Dendritic cell treated with granulocyte-macrophage colony-stimulating factor and Interleukin-4, amounts not matched to agents 40 ng/mL and 50 ng/mL, for 4 days (primary cell): ENCODE results near the gene OPRD1.
A peak's percentile ranks its signal among the peaks of the same experiment; 100 is the strongest.
"Not testable (repeated sequence)": the region's sequence is repeated elsewhere in the genome, so short reads cannot be mapped to it uniquely, and the experiment has no call there.

Experiments used
- H3K27ac Mint-ChIP-seq: one replicate; pipeline ENCODE4 v1.8.0; 2022; ENCODE audit warnings: mild to moderate bottlenecking, mixed read lengths
- H3K27me3 Mint-ChIP-seq: one replicate; pipeline ENCODE4 v1.8.0; 2022; ENCODE audit warnings: mild to moderate bottlenecking, mixed read lengths
- H3K36me3 Mint-ChIP-seq: one replicate; pipeline ENCODE4 v1.8.0; 2022; ENCODE audit warnings: low read depth, mixed read lengths
- H3K4me1 Mint-ChIP-seq: one replicate; pipeline ENCODE4 v1.8.0; 2022; ENCODE audit warnings: low read depth, mixed read lengths
- H3K4me3 Mint-ChIP-seq: one replicate; pipeline ENCODE4 v1.8.0; 2022; ENCODE audit warnings: mild to moderate bottlenecking, moderate library complexity, mixed read lengths
- H3K9me3 Mint-ChIP-seq: one replicate; pipeline ENCODE4 v1.8.0; 2022; ENCODE audit warnings: mixed read lengths
- intact Hi-C: fragments of 100-400 bp; cut with micrococcal nuclease; formaldehyde crosslinking; loops from one replicate; pipeline ENCODE4 v1.15.0; 2022

The OPRD1 gene

GRCh38 chr1:28869952-28870351 is 58.0 kb downstream of the OPRD1 start:
- intact Hi-C loops: no loop called here
- Mint-ChIP-seq H3K27me3 (peaks cover 10% of the 10 kb centered on the region), H3K36me3 (no peaks in the 10 kb centered on the region), H3K9me3 (no peaks in the 10 kb centered on the region), H3K27ac (no peak overlapping the region), H3K4me3 (no peak overlapping the region), H3K4me1 (no peaks in the 10 kb centered on the region)

GRCh38 chr1:28871631-28872401 is 59.8 kb downstream of the OPRD1 start:
- Mint-ChIP-seq H3K9me3 (no peaks in the 10 kb centered on the region), H3K27me3 (peaks cover 1% of the 10 kb centered on the region), H3K36me3 (no peaks in the 10 kb centered on the region), H3K4me3 (no peak overlapping the region), H3K27ac (peak overlapping the region; percentile 12), H3K4me1 (no peaks in the 10 kb centered on the region)
- intact Hi-C loops: no loop called here

- not testable (repeated sequence) for H3K27ac Mint-ChIP-seq, H3K4me3 Mint-ChIP-seq, H3K27me3 Mint-ChIP-seq, H3K9me3 Mint-ChIP-seq, H3K36me3 Mint-ChIP-seq, H3K4me1 Mint-ChIP-seq
- intact Hi-C loops: loop anchor here (5.0 kb wide), 1 partner anchor 358 kb away; no protein-coding TSS in a partner anchor
Observed at GRCh38 chr1:28875134-28875533, 63.2 kb downstream of the OPRD1 start.

- no peak overlapping the region for H3K4me3 Mint-ChIP-seq
- no peaks in the 10 kb centered on the region for H3K27me3 Mint-ChIP-seq
- peaks cover 6% of the 10 kb centered on the region for H3K4me1 Mint-ChIP-seq
- no peaks in the 10 kb centered on the region for H3K36me3 Mint-ChIP-seq
- no peak overlapping the region for H3K27ac Mint-ChIP-seq
- intact Hi-C loops: loop anchor here (1.0 to 5.0 kb wide), 3 partner anchors 92 to 360 kb away; partner anchors contain the start of gene RNU11
- H3K9me3 Mint-ChIP-seq: no peaks in the 10 kb centered on the region
Observed at GRCh38 chr1:28877132-28877781, 65.3 kb downstream of the OPRD1 start.

GRCh38 chr1:28878796-28879195 is 66.8 kb downstream of the OPRD1 start:
- Mint-ChIP-seq H3K36me3 (no peaks in the 10 kb centered on the region), H3K4me1 (peaks cover 19% of the 10 kb centered on the region), H3K9me3 (no peaks in the 10 kb centered on the region), H3K4me3 (no peak overlapping the region), H3K27me3 (peaks cover 4% of the 10 kb centered on the region), H3K27ac (no peak overlapping the region)
- intact Hi-C loops: loop anchor here (5.0 kb wide), 1 partner anchor 361 kb away; no protein-coding TSS in a partner anchor

GRCh38 chr1:28882009-28882628 is 70.1 kb downstream of the OPRD1 start:
- Mint-ChIP-seq H3K9me3 (no peaks in the 10 kb centered on the region), H3K4me1 (peaks cover 48% of the 10 kb centered on the region), H3K36me3 (peaks cover 5% of the 10 kb centered on the region), H3K27me3 (peaks cover 4% of the 10 kb centered on the region), H3K4me3 (no peak overlapping the region), H3K27ac (no peak overlapping the region)
- intact Hi-C loops: loop anchor here (1.0 kb wide), 2 partner anchors 151 to 320 kb away; no protein-coding TSS in a partner anchor

- intact Hi-C loops: no loop called here
- peaks cover 4% of the 10 kb centered on the region for H3K27me3 Mint-ChIP-seq
- H3K4me3 Mint-ChIP-seq: no peak overlapping the region
- H3K36me3 Mint-ChIP-seq: peaks cover 6% of the 10 kb centered on the region
- H3K9me3 Mint-ChIP-seq: no peaks in the 10 kb centered on the region
- no peak overlapping the region for H3K27ac Mint-ChIP-seq
- peaks cover 55% of the 10 kb centered on the region for H3K4me1 Mint-ChIP-seq
Observed at GRCh38 chr1:28883242-28883616, 71.3 kb downstream of the OPRD1 start.

- intact Hi-C loops: no loop called here
- Mint-ChIP-seq H3K27me3 (peaks cover 4% of the 10 kb centered on the region), H3K9me3 (no peaks in the 10 kb centered on the region), H3K4me1 (peaks cover 71% of the 10 kb centered on the region), H3K27ac (peak overlapping the region; percentile 87), H3K4me3 (no peak overlapping the region), H3K36me3 (peaks cover 6% of the 10 kb centered on the region)
Observed at GRCh38 chr1:28885472-28885877, 73.5 kb downstream of the OPRD1 start.

GRCh38 chr1:28885977-28886730 is 74.2 kb downstream of the OPRD1 start:
- H3K36me3 Mint-ChIP-seq: peaks cover 6% of the 10 kb centered on the region
- H3K9me3 Mint-ChIP-seq: no peaks in the 10 kb centered on the region
- peak overlapping the region; percentile 90 for H3K4me3 Mint-ChIP-seq
- peaks cover 4% of the 10 kb centered on the region for H3K27me3 Mint-ChIP-seq
- peak overlapping the region; percentile 87 for H3K27ac Mint-ChIP-seq
- H3K4me1 Mint-ChIP-seq: peaks cover 71% of the 10 kb centered on the region
- intact Hi-C loops: loop anchor here (1.0 kb wide), 1 partner anchor 28 kb away; the partner anchor contains the start of gene EPB41

- intact Hi-C loops: loop anchor here (1.0 kb wide), 1 partner anchor 27 kb away; the partner anchor contains the start of gene EPB41
- Mint-ChIP-seq H3K27me3 (peaks cover 4% of the 10 kb centered on the region), H3K4me1 (peaks cover 68% of the 10 kb centered on the region)
Observed at GRCh38 chr1:28886731-28887418, 74.9 kb downstream of the OPRD1 start.

GRCh38 chr1:28887419-28887834 is 75.5 kb downstream of the OPRD1 start:
- H3K4me1 Mint-ChIP-seq: peaks cover 63% of the 10 kb centered on the region
- no peaks in the 10 kb centered on the region for H3K9me3 Mint-ChIP-seq
- peaks cover 15% of the 10 kb centered on the region for H3K36me3 Mint-ChIP-seq
- intact Hi-C loops: no loop called here
- peak overlapping the region; percentile 90 for H3K4me3 Mint-ChIP-seq
- H3K27ac Mint-ChIP-seq: peak overlapping the region; percentile 87
- H3K27me3 Mint-ChIP-seq: peaks cover 4% of the 10 kb centered on the region

More at GRCh38 chr1:28886731-28887418, 74.9 kb downstream of the OPRD1 start:
- Mint-ChIP-seq H3K27ac (peak overlapping the region; percentile 87), H3K9me3 (no peaks in the 10 kb centered on the region), H3K36me3 (peaks cover 10% of the 10 kb centered on the region), H3K4me3 (peak overlapping the region; percentile 90)

GRCh38 chr1:28887835-28888682 is 76.1 kb downstream of the OPRD1 start:
- H3K36me3 Mint-ChIP-seq: peaks cover 15% of the 10 kb centered on the region
- peaks cover 4% of the 10 kb centered on the region for H3K27me3 Mint-ChIP-seq
- no peaks in the 10 kb centered on the region for H3K9me3 Mint-ChIP-seq
- peak overlapping the region; percentile 87 for H3K27ac Mint-ChIP-seq
- H3K4me1 Mint-ChIP-seq: peaks cover 59% of the 10 kb centered on the region
- intact Hi-C loops: no loop called here
- peak overlapping the region; percentile 90 for H3K4me3 Mint-ChIP-seq
